Omental fat pad (tissue), 4 donors: ENCODE data around the gene SH2D1B. TPM values are rescaled to one million over a fixed set of nuclear protein-coding genes. Genes with fewer than 3 reads are reported as not detected.

Source experiments
- ATAC-seq: fragments of 150-250 bp; one replicate; pipeline ENCODE4 v1.9.1; 2016; ENCODE audit warnings: mild to moderate bottlenecking, moderate library complexity; ENCODE audit not compliant: low FRiP score
- DNase-seq: peaks from one replicate; pipeline ENCODE4 v3.0.0-alpha.2; 2019; ENCODE audit warnings: low spot score
- CTCF ChIP-seq, 3 donors: fragments of 450-650 bp; IDR thresholded peaks; one replicate each; pipeline ENCODE4 v1.5.1; 2016 to 2017; ENCODE audit warnings: antibody characterized with exemption in 3 of 3, mild to moderate bottlenecking in 3 of 3, moderate library complexity in 2 of 3
- total RNA-seq, 4 donors: library from RNA; depleted of rRNA; stranded (reverse); fragments of >200 nt; gene quantifications; one replicate each; pipeline ENCODE4 v1.1.0, GENCODE V29; 2016

Gene SH2D1B
- total RNA-seq, 4 donors from 2014 or later = 0.12 to 0.47 (median 0.25) TPM

GRCh38 chr1:162389021-162389818 is 22.7 kb downstream of the SH2D1B start:
- DNase-seq (no peak), ATAC-seq (no peak)
- no peak for TF ChIP-seq CTCF (IDR thresholded peaks at IDR 0.05)

GRCh38 chr1:162388615-162389014 is 23.3 kb downstream of the SH2D1B start:
- DNase-seq = no peak
- ATAC-seq = peak; percentile 24

GRCh38 chr1:162388083-162388594 is 23.8 kb downstream of the SH2D1B start:
- no peak for TF ChIP-seq CTCF (IDR thresholded peaks at IDR 0.05)
- no peak for ATAC-seq
- DNase-seq = no peak

More at GRCh38 chr1:162388615-162389014, 23.3 kb downstream of the SH2D1B start:
- TF ChIP-seq CTCF (IDR thresholded peaks at IDR 0.05) = no peak

GRCh38 chr1:162387226-162388082 is 24.5 kb downstream of the SH2D1B start:
- no peak for DNase-seq
- ATAC-seq = no peak
- no peak for TF ChIP-seq CTCF (IDR thresholded peaks at IDR 0.05)

- ATAC-seq (no peak), DNase-seq (no peak)
- no peak for TF ChIP-seq CTCF (IDR thresholded peaks at IDR 0.05)
Measured at GRCh38 chr1:162386292-162387225, 25.4 kb downstream of the SH2D1B start.

- no peak for TF ChIP-seq CTCF (IDR thresholded peaks at IDR 0.05)
- DNase-seq (no peak), ATAC-seq (no peak)
Measured at GRCh38 chr1:162385702-162386101, 26.2 kb downstream of the SH2D1B start.
